H9 (cell line): ENCODE data around the gene CISD1. TPM values are rescaled to one million over a fixed set of nuclear protein-coding genes. Genes with fewer than 3 reads are reported as not detected.

Source experiments
- DNase-seq: peaks from one replicate; pipeline ENCODE4 v3.0.0-alpha.2; 2017
- H2AFZ ChIP-seq: one replicate; pipeline ENCODE4 v1.6.1; 2013; ENCODE audit warnings: mild to moderate bottlenecking, low read length, control low read depth, moderate library complexity
- H2AK5ac ChIP-seq: 2 replicates; pipeline ENCODE4 v1.6.1; 2013; ENCODE audit warnings: low read length, control low read depth, mixed read lengths; ENCODE audit not compliant: insufficient read length
- H2BK120ac ChIP-seq: one replicate; pipeline ENCODE4 v1.6.1; 2013; ENCODE audit warnings: low read depth, mild to moderate bottlenecking, low read length, control low read depth, inconsistent platforms; ENCODE audit not compliant: poor library complexity, severe bottlenecking
- H2BK12ac ChIP-seq: 2 replicates; pipeline ENCODE4 v1.6.1; 2013; ENCODE audit warnings: low read length, control low read depth, mixed read lengths, low read depth; ENCODE audit not compliant: insufficient read length
- H2BK15ac ChIP-seq: 2 replicates; pipeline ENCODE4 v1.6.1; 2013; ENCODE audit warnings: low read depth, low read length, control low read depth
- H2BK20ac ChIP-seq: one replicate; pipeline ENCODE4 v1.6.1; 2013; ENCODE audit warnings: low read depth, mild to moderate bottlenecking, low read length, control low read depth, inconsistent platforms; ENCODE audit not compliant: poor library complexity, severe bottlenecking
- H2BK5ac ChIP-seq: 2 replicates; pipeline ENCODE4 v1.6.1; 2013; ENCODE audit warnings: low read length, control low read depth, mixed read lengths; ENCODE audit not compliant: insufficient read length
- H3K14ac ChIP-seq: 2 replicates; pipeline ENCODE4 v1.6.1; 2013; ENCODE audit warnings: low read length, control low read depth; ENCODE audit not compliant: insufficient read depth
- H3K18ac ChIP-seq: 2 replicates; pipeline ENCODE4 v1.6.1; 2013; ENCODE audit warnings: low read depth, mild to moderate bottlenecking, mixed read lengths, low read length, control low read depth; ENCODE audit not compliant: insufficient read length
- H3K23ac ChIP-seq: 2 replicates; pipeline ENCODE4 v1.6.1; 2013; ENCODE audit warnings: low read length, control low read depth, mixed read lengths, low read depth; ENCODE audit not compliant: insufficient read length
- H3K23me2 ChIP-seq: 2 replicates; pipeline ENCODE4 v1.6.1; 2013; ENCODE audit warnings: low read depth, mild to moderate bottlenecking, mixed read lengths, low read length, control low read depth; ENCODE audit not compliant: insufficient read length, poor library complexity, severe bottlenecking
- H3K27ac ChIP-seq: 2 replicates; pipeline ENCODE4 v1.5.1; 2013; ENCODE audit warnings: low read length, control low read depth, mixed read lengths, low read depth; ENCODE audit not compliant: insufficient read length
- H3K27me3 ChIP-seq: 2 replicates; pipeline ENCODE4 v1.6.1; 2013; ENCODE audit warnings: low read length, control low read depth, inconsistent platforms; ENCODE audit not compliant: insufficient read depth
- H3K4ac ChIP-seq: 2 replicates; pipeline ENCODE4 v1.6.1; 2013; ENCODE audit warnings: low read depth, mild to moderate bottlenecking, control low read depth, inconsistent platforms, low read length, moderate library complexity
- H3K4me1 ChIP-seq: 2 replicates; pipeline ENCODE4 v1.6.1; 2013; ENCODE audit warnings: low read length, control low read depth, inconsistent platforms; ENCODE audit not compliant: insufficient read depth
- H3K4me2 ChIP-seq: 2 replicates; pipeline ENCODE4 v1.6.1; 2013; ENCODE audit warnings: low read length, control low read depth, mixed read lengths; ENCODE audit not compliant: insufficient read length, insufficient read depth
- H3K56ac ChIP-seq: 2 replicates; pipeline ENCODE4 v1.6.1; 2013; ENCODE audit warnings: low read depth, mild to moderate bottlenecking, mixed read lengths, low read length, control low read depth; ENCODE audit not compliant: insufficient read length
- H3K79me1 ChIP-seq: 2 replicates; pipeline ENCODE4 v1.6.1; 2013; ENCODE audit warnings: low read depth, mild to moderate bottlenecking, moderate library complexity, low read length, control low read depth, inconsistent platforms; ENCODE audit not compliant: insufficient read depth, poor library complexity, severe bottlenecking
- H3K79me2 ChIP-seq: 2 replicates; pipeline ENCODE4 v1.6.1; 2013; ENCODE audit warnings: low read length, control low read depth, inconsistent platforms; ENCODE audit not compliant: insufficient read depth
- H3K9ac ChIP-seq: 2 replicates; pipeline ENCODE4 v1.6.1; 2013; ENCODE audit warnings: low read length, control low read depth, mixed read lengths; ENCODE audit not compliant: insufficient read length; ENCODE audit errors: extremely low read depth
- H3K9me3 ChIP-seq: one replicate; pipeline ENCODE4 v1.6.1; 2013; ENCODE audit warnings: low read depth, low read length, inconsistent platforms; ENCODE audit not compliant: control insufficient read depth
- H3T11ph ChIP-seq: one replicate; pipeline ENCODE4 v1.6.1; 2013; ENCODE audit warnings: mild to moderate bottlenecking, low read length, control low read depth, inconsistent platforms
- H4K20me1 ChIP-seq: one replicate; pipeline ENCODE4 v1.6.1; 2013; ENCODE audit not compliant: control insufficient read depth, insufficient read length, insufficient read depth
- H4K5ac ChIP-seq: 2 replicates; pipeline ENCODE4 v1.6.1; 2013; ENCODE audit warnings: low read depth, mild to moderate bottlenecking, mixed read lengths, low read length, control low read depth; ENCODE audit not compliant: insufficient read length
- H4K8ac ChIP-seq: replicated peaks from 2 replicates; pipeline ENCODE4 v1.6.1; 2013; ENCODE audit warnings: low read length, control low read depth, mixed read lengths, low read depth; ENCODE audit not compliant: insufficient read length
- H4K91ac ChIP-seq: 2 replicates; pipeline ENCODE4 v1.6.1; 2013; ENCODE audit warnings: low read depth, mild to moderate bottlenecking, moderate library complexity, mixed read lengths, low read length, control low read depth; ENCODE audit not compliant: insufficient read length
- H3K27ac Mint-ChIP-seq, 3 experiments: 2 replicates in 2 of 3; 3 replicates in 1 of 3; pipeline ENCODE4 v1.8.0; 2020 to 2021; ENCODE audit warnings: mixed read lengths in 3 of 3, mild to moderate bottlenecking in 1 of 3, moderate library complexity in 1 of 3
- H3K27me3 Mint-ChIP-seq: 2 replicates; pipeline ENCODE4 v1.8.0; 2021; ENCODE audit warnings: low read depth, mild to moderate bottlenecking, moderate library complexity, mixed read lengths
- H3K36me3 Mint-ChIP-seq, 3 experiments: 2 replicates in 2 of 3; 3 replicates in 1 of 3; pipeline ENCODE4 v1.8.0; 2020 to 2021; ENCODE audit warnings: low read depth in 3 of 3, mixed read lengths in 3 of 3; ENCODE audit not compliant: insufficient read depth in 1 of 3
- H3K4me1 Mint-ChIP-seq, 2 experiments: 2 replicates each; pipeline ENCODE4 v1.8.0; 2020; ENCODE audit warnings: mixed read lengths in 2 of 2
- H3K4me3 Mint-ChIP-seq, 2 experiments: 2 replicates in 1 of 2; 3 replicates in 1 of 2; pipeline ENCODE4 v1.8.0; 2020 to 2021; ENCODE audit warnings: mild to moderate bottlenecking in 2 of 2, mixed read lengths in 2 of 2, moderate library complexity in 1 of 2
- H3K9me3 Mint-ChIP-seq, 2 experiments: 2 replicates in 1 of 2; 3 replicates in 1 of 2; pipeline ENCODE4 v1.8.0; 2020; ENCODE audit warnings: mild to moderate bottlenecking in 2 of 2, mixed read lengths in 2 of 2, moderate library complexity in 1 of 2
- CTCF ChIP-seq: fragments of 200-600 bp; sonication (generic); conservative IDR thresholded peaks from 3 replicates; pipeline ENCODE4 v1.8.0; 2021; ENCODE audit warnings: antibody characterized with exemption, mild to moderate bottlenecking
- WGBS: extraction: QIAGEN DNeasy Blood & Tissue Kit; methylation state at CpG from one replicate; pipeline ENCODE4 v1.1.7; 2013; ENCODE audit warnings: missing lambda C conversion rate, low lambda C conversion rate, mixed read lengths; ENCODE audit not compliant: insufficient read length; ENCODE audit errors: extremely low coverage; 5-methylcytosine and 5-hydroxymethylcytosine counted together
- total RNA-seq: library from RNA; stranded (reverse); gene quantifications from 2 replicates; pipeline ENCODE4 v1.2.1, GENCODE V29; 2021

The CISD1 gene
- total RNA-seq, 1 experiment from 2014 or later, result 42.0 TPM

- WGBS, result no CpG with 5 or more reads among the region's 14 CpGs
- H3K9me3 Mint-ChIP-seq, result no peaks in the 10 kb centered on the region; a peak in 1 of 5 replicates
- Histone ChIP-seq H2BK20ac (no peak overlapping the region), H3K9ac (no peak overlapping the region), H3K23ac (no peak overlapping the region), H2BK5ac (no peak overlapping the region), H3K4me2 (peak overlapping the region; percentile 75), H3K18ac (no peak overlapping the region), H2BK12ac (no peak overlapping the region), H3T11ph (no peak overlapping the region), H3K23me2 (peaks cover 14% of the 10 kb centered on the region), H4K20me1 (no peaks in the 10 kb centered on the region), H2BK120ac (no peak overlapping the region), H3K4ac (no peak overlapping the region), H3K56ac (no peak overlapping the region), H3K79me2 (peaks cover 5% of the 10 kb centered on the region; the same call in 1 of the 2 replicates), H4K91ac (no peak overlapping the region), H2AFZ (no peak overlapping the region), H3K4me1 (peaks cover 2% of the 10 kb centered on the region; the same call in 1 of the 2 replicates), H4K8ac (no peak overlapping the region), H3K27ac (no peak overlapping the region), H2AK5ac (no peak overlapping the region), H3K9me3 (no peaks in the 10 kb centered on the region), H4K5ac (no peak overlapping the region), H3K14ac (no peak overlapping the region), H3K27me3 (no peaks in the 10 kb centered on the region), H3K79me1 (peaks cover 4% of the 10 kb centered on the region), H2BK15ac (no peak overlapping the region)
- peaks cover 0 to 4% (median 0%) of the 10 kb centered on the region in 3 experiments; a peak in 3 of 7 replicates for H3K36me3 Mint-ChIP-seq
- peak overlapping the region; percentile 90 to 98 for H3K4me3 Mint-ChIP-seq
- H3K27me3 Mint-ChIP-seq, result no peaks in the 10 kb centered on the region; the same call in 1 of the 2 replicates
- H3K4me1 Mint-ChIP-seq, result peaks cover 30 to 43% of the 10 kb centered on the region in 2 experiments
- TF ChIP-seq CTCF, result no peak
- no peak for DNase-seq
- peak overlapping the region in 1 of 3 experiments; percentile 9; a peak in 1 of 7 replicates for H3K27ac Mint-ChIP-seq
These were observed 2.7 kb upstream of the CISD1 start for GRCh38 chr10:58266003-58266825.
